Suprapubic skin (tissue), 4 donors: ENCODE results near the gene PSMA1. TPM values are rescaled to one million over a fixed set of nuclear protein-coding genes. Genes with fewer than 3 reads are reported as not detected.

ENCODE experiments used
- DNase-seq, 2 donors: peaks; one replicate each; pipeline ENCODE4 v3.0.0-alpha.2; 2019; ENCODE audit warnings: low spot score in 2 of 2
- H3K27ac ChIP-seq: fragments of 200-600 bp; sonication (generic); one replicate; pipeline ENCODE4 v1.5.1; 2019
- H3K27me3 ChIP-seq: fragments of 200-600 bp; sonication (generic); one replicate; pipeline ENCODE4 v1.5.1; 2019
- H3K36me3 ChIP-seq: fragments of 200-600 bp; sonication (generic); one replicate; pipeline ENCODE4 v1.5.1; 2019
- H3K4me1 ChIP-seq: fragments of 200-600 bp; sonication (generic); one replicate; pipeline ENCODE4 v1.5.1; 2019
- H3K4me3 ChIP-seq: fragments of 200-600 bp; sonication (generic); one replicate; pipeline ENCODE4 v1.5.1; 2019; ENCODE audit warnings: mild to moderate bottlenecking
- H3K9me3 ChIP-seq: fragments of 200-600 bp; sonication (generic); one replicate; pipeline ENCODE4 v1.5.1; 2019
- CTCF ChIP-seq, 2 donors: fragments of 200-600 bp in 1 of 2; fragments of 450-650 bp in 1 of 2; sonication (generic) in 1 of 2; IDR thresholded peaks; one replicate each; pipeline ENCODE4 v1.5.1; 2016 to 2019; ENCODE audit warnings: antibody characterized with exemption in 2 of 2, mild to moderate bottlenecking in 1 of 2, moderate library complexity in 1 of 2
- EP300 ChIP-seq: sonication (generic); formaldehyde crosslinking; IDR thresholded peaks from one replicate; pipeline ENCODE4 v1.6.1; 2017; ENCODE audit warnings: antibody characterized with exemption
- POLR2A ChIP-seq, 2 donors: fragments of 450-650 bp; IDR thresholded peaks; one replicate each; pipeline ENCODE4 v1.6.1; 2017; ENCODE audit warnings: antibody characterized with exemption in 2 of 2, mild to moderate bottlenecking in 2 of 2, moderate library complexity in 2 of 2
- POLR2AphosphoS5 ChIP-seq, 3 donors: sonication (generic); formaldehyde crosslinking; IDR thresholded peaks; one replicate each; pipeline ENCODE4 v1.6.1; 2017; ENCODE audit warnings: antibody characterized with exemption in 3 of 3
- WGBS: methylation state at CpG from one replicate; pipeline ENCODE4 v1.1.5; 2018; 5-methylcytosine and 5-hydroxymethylcytosine counted together
- total RNA-seq, 4 donors: library from RNA; depleted of rRNA; stranded (reverse); fragments of >200 nt; gene quantifications; one replicate each; pipeline ENCODE4 v1.1.0, GENCODE V29; 2016

Gene PSMA1
- total RNA-seq, 4 donors from 2014 or later = 86.1 to 115 (median 99.6) TPM

- 81% methylated on average over 3 of the region's 3 CpGs for WGBS
Measured at GRCh38 chr11:14529321-14529720, 9.1 kb upstream of the PSMA1 start.

GRCh38 chr11:14522801-14523200 lies 2.6 kb upstream of the PSMA1 start:
- TF ChIP-seq POLR2AphosphoS5 (IDR thresholded peaks at IDR 0.05) = no peak
- no peak for TF ChIP-seq CTCF (IDR thresholded peaks at IDR 0.05)
- TF ChIP-seq EP300 = no peak
- no peak for TF ChIP-seq POLR2A (IDR thresholded peaks at IDR 0.05)
- Histone ChIP-seq H3K36me3 (peaks cover 4% of the 10 kb centered on the region), H3K4me1 (peaks cover 19% of the 10 kb centered on the region), H3K4me3 (no peak overlapping the region), H3K27ac (no peak overlapping the region), H3K9me3 (no peaks in the 10 kb centered on the region), H3K27me3 (no peaks in the 10 kb centered on the region)
- DNase-seq = no peak
- WGBS = 97% methylated on average over 1 of the region's 1 CpG

More at GRCh38 chr11:14529321-14529720, 9.1 kb upstream of the PSMA1 start:
- Histone ChIP-seq H3K27ac (no peak overlapping the region), H3K4me1 (no peaks in the 10 kb centered on the region), H3K36me3 (no peaks in the 10 kb centered on the region), H3K27me3 (no peaks in the 10 kb centered on the region), H3K4me3 (no peak overlapping the region), H3K9me3 (no peaks in the 10 kb centered on the region)
- TF ChIP-seq CTCF (IDR thresholded peaks at IDR 0.05) (no peak), POLR2AphosphoS5 (IDR thresholded peaks at IDR 0.05) (no peak), EP300 (no peak), POLR2A (IDR thresholded peaks at IDR 0.05) (no peak)
- DNase-seq = no peak

GRCh38 chr11:14522245-14522644 lies 2.1 kb upstream of the PSMA1 start:
- 96% methylated on average over 1 of the region's 1 CpG for WGBS
- H3K36me3 ChIP-seq = peaks cover 9% of the 10 kb centered on the region
- no peaks in the 10 kb centered on the region for H3K27me3 ChIP-seq
- H3K4me1 ChIP-seq = peaks cover 19% of the 10 kb centered on the region
- H3K4me3 ChIP-seq = no peak overlapping the region
- no peaks in the 10 kb centered on the region for H3K9me3 ChIP-seq
- no peak overlapping the region for H3K27ac ChIP-seq
- no peak for TF ChIP-seq CTCF (IDR thresholded peaks at IDR 0.05)
- TF ChIP-seq EP300 = no peak
- no peak for TF ChIP-seq POLR2A (IDR thresholded peaks at IDR 0.05)
- no peak for DNase-seq

- TF ChIP-seq CTCF (IDR thresholded peaks at IDR 0.05) = no peak
- no peak for DNase-seq
- peaks cover 24% of the 10 kb centered on the region for H3K36me3 ChIP-seq
- H3K4me3 ChIP-seq = peak overlapping the region; percentile 78
- H3K27me3 ChIP-seq = no peaks in the 10 kb centered on the region
- H3K27ac ChIP-seq = peak overlapping the region; percentile 89
- WGBS = 7% methylated on average over 11 of the region's 11 CpGs
- H3K9me3 ChIP-seq = no peaks in the 10 kb centered on the region
- peaks cover 19% of the 10 kb centered on the region for H3K4me1 ChIP-seq
Measured at GRCh38 chr11:14520747-14521151, 563 bp upstream of the PSMA1 start.

GRCh38 chr11:14519597-14519916 lies 629 bp downstream of the PSMA1 start:
- Histone ChIP-seq H3K4me3 (peak overlapping the region; percentile 78), H3K9me3 (no peaks in the 10 kb centered on the region), H3K27me3 (no peaks in the 10 kb centered on the region), H3K27ac (peak overlapping the region; percentile 89), H3K4me1 (peaks cover 19% of the 10 kb centered on the region), H3K36me3 (peaks cover 31% of the 10 kb centered on the region)
- no peak for DNase-seq
- TF ChIP-seq POLR2AphosphoS5 (IDR thresholded peaks at IDR 0.05) (no peak), POLR2A (IDR thresholded peaks at IDR 0.05) (no peak), EP300 (no peak), CTCF (IDR thresholded peaks at IDR 0.05) (no peak)
- WGBS = under 1% methylated on average over 10 of the region's 10 CpGs
